Activated CD4-positive, alpha-beta T cell treated with anti-CD3 and anti-CD28 coated beads, Interleukin-2, amount 10 ng/mL, durations not matched to agents 7 days and 5 days (primary cell): Measurements from ENCODE around the gene GMEB2. TPM values are rescaled to one million over a fixed set of nuclear protein-coding genes. Genes with fewer than 3 reads are reported as not detected.

ENCODE experiments used
- CTCF ChIA-PET: fragments of 350-600 bp; sonication (Branson Sonifier 250); formaldehyde crosslinking; loops from one replicate; lab custom pipeline; 2021; ENCODE audit warnings: antibody characterized with exemption; lab: Charles Lee
- POLR2A ChIA-PET: fragments of 350-600 bp; sonication (Branson Sonifier 250); formaldehyde crosslinking; loops from one replicate; lab custom pipeline; 2021; ENCODE audit warnings: antibody characterized with exemption; lab: Charles Lee
- DNase-seq: peaks from one replicate; pipeline ENCODE4 v3.0.0-alpha.2; 2020
- H3K27ac Mint-ChIP-seq: one replicate; pipeline ENCODE4 v1.8.0; 2021; ENCODE audit warnings: mild to moderate bottlenecking, moderate library complexity, mixed read lengths
- H3K27me3 Mint-ChIP-seq: one replicate; pipeline ENCODE4 v1.8.0; 2021; ENCODE audit warnings: mixed read lengths
- H3K36me3 Mint-ChIP-seq: one replicate; pipeline ENCODE4 v1.8.0; 2021; ENCODE audit warnings: low read depth, mixed read lengths
- H3K4me1 Mint-ChIP-seq: one replicate; pipeline ENCODE4 v1.8.0; 2021; ENCODE audit warnings: mixed read lengths
- H3K4me3 Mint-ChIP-seq: one replicate; pipeline ENCODE4 v1.8.0; 2021; ENCODE audit warnings: mild to moderate bottlenecking, moderate library complexity, mixed read lengths
- H3K9me3 Mint-ChIP-seq: one replicate; pipeline ENCODE4 v1.8.0; 2021; ENCODE audit warnings: mixed read lengths
- total RNA-seq, 2 experiments: library from RNA; stranded (reverse); gene quantifications; one replicate each; pipeline ENCODE4 v1.2.3, GENCODE V29; 2021

GMEB2 gene
- total RNA-seq, 2 experiments from 2014 or later = 20.0 to 20.5 TPM

GRCh38 chr20:63544241-63544957 lies 82.5 kb downstream of the GMEB2 start:
- no peak overlapping the region for H3K4me3 Mint-ChIP-seq
- no peaks in the 10 kb centered on the region for H3K36me3 Mint-ChIP-seq

DNA sequence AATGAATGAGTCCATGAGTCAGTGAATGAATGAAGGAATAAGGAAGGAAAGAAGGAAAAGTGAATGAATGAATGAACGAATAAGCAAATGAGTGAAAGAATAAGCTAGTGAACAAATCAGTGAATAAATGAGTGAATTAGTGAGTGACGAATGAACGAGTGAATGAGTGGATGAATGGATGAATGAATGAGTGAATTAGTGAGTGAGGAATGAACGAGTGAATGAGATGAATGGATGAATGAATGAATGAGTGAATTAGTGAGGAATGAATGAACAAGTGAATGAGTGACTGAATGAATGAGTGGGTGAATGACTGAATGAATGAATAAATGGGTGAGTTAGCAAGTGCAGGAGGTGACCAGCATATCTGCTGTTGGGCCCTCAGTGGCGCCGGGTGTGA lies 83.2 kb downstream of the GMEB2 start:
- H3K4me1 Mint-ChIP-seq = no peaks in the 10 kb centered on the region
- CTCF ChIA-PET = interaction anchor here (1.4 to 1.6 kb wide), 2 partner anchors 11 to 13 kb away, joined by 3 read pairs; no protein-coding TSS in a partner anchor
- H3K27ac Mint-ChIP-seq = no peak overlapping the region
- H3K36me3 Mint-ChIP-seq = no peaks in the 10 kb centered on the region
- no peak for DNase-seq
- peaks cover 2% of the 10 kb centered on the region for H3K27me3 Mint-ChIP-seq
- POLR2A ChIA-PET = no interaction called here
- no peaks in the 10 kb centered on the region for H3K9me3 Mint-ChIP-seq
- H3K4me3 Mint-ChIP-seq = no peak overlapping the region

More at GRCh38 chr20:63544241-63544957, 82.5 kb downstream of the GMEB2 start:
- peaks cover 6% of the 10 kb centered on the region for H3K27me3 Mint-ChIP-seq
- H3K9me3 Mint-ChIP-seq = no peaks in the 10 kb centered on the region
- POLR2A ChIA-PET = no interaction called here
- no peak overlapping the region for H3K27ac Mint-ChIP-seq
- H3K4me1 Mint-ChIP-seq = no peaks in the 10 kb centered on the region
- DNase-seq = no peak
- CTCF ChIA-PET = interaction anchor here (1.0 to 1.6 kb wide), 2 partner anchors 13 to 429 kb away, joined by 3 read pairs; no protein-coding TSS in a partner anchor

- no peak overlapping the region for H3K27ac Mint-ChIP-seq
- peaks cover 1% of the 10 kb centered on the region for H3K4me1 Mint-ChIP-seq
- ChIA-PET CTCF (interaction anchor here (1.4 to 1.6 kb wide), 2 partner anchors 9 to 12 kb away, joined by 3 to 5 read pairs; no protein-coding TSS in a partner anchor), POLR2A (no interaction called here)
- no peaks in the 10 kb centered on the region for H3K27me3 Mint-ChIP-seq
- H3K36me3 Mint-ChIP-seq = no peaks in the 10 kb centered on the region
- no peak overlapping the region for H3K4me3 Mint-ChIP-seq
- DNase-seq = no peak
- no peaks in the 10 kb centered on the region for H3K9me3 Mint-ChIP-seq
These were observed 83.8 kb downstream of the GMEB2 start for GRCh38 chr20:63543131-63543530.

DNA sequence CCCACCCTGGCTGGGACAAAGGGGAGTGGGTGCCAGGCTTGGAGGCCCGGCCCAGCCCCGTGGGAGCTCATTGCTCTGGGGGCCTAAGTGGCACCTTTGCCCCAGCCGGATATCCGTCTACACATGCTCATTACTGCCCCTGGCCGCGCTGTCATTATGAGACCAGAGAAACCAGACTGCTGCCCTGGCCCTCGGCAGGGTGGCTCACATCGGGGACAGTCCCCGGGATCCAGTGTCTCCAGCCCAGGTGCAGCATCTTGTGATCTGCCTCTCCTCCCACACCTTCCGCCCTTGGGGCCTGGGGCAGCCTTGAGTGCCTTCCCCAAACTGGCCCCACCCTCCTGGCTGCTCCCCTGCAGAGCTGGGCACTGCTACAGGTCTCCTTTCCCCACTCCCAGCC lies 84.2 kb downstream of the GMEB2 start:
- DNase-seq = no peak

DNA sequence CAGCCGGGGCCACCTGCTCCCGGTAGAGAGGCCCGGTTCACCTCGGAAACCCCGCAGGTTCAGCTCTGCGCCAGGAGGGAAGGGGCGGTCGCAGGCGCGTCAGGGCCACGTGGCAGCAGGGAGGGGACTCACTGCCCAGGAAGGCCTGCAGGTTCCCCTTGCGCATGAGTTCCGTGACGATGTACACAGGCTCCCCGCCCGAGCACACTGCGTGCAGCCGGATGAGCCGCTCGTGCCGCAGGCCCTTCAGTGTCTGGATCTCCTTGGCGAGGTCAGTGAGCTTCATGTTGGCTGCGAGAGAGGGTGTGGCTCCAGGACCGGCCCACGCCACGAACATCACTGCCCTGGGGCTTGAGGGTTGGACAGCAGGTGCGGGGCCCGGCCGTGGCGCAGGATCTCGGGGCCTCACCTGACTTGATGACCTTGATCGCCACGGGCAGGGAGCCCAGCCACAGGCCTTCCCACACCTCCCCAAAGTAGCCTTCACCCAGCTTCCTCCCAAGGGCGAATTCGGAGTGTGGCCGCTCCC lies 84.8 kb downstream of the GMEB2 start:
- peaks cover 7% of the 10 kb centered on the region for H3K4me1 Mint-ChIP-seq
- no peaks in the 10 kb centered on the region for H3K36me3 Mint-ChIP-seq
- DNase-seq = no peak
- ChIA-PET POLR2A (no interaction called here), CTCF (interaction anchor here (0.7 to 1.6 kb wide), 3 partner anchors 10 to 362 kb away, joined by 3 to 5 read pairs (median 3); no protein-coding TSS in a partner anchor)
- no peaks in the 10 kb centered on the region for H3K27me3 Mint-ChIP-seq
- no peak overlapping the region for H3K27ac Mint-ChIP-seq
- no peak overlapping the region for H3K4me3 Mint-ChIP-seq
- H3K9me3 Mint-ChIP-seq = no peaks in the 10 kb centered on the region

More for the DNA sequence above, 84.2 kb downstream of the GMEB2 start:
- ChIA-PET CTCF (interaction anchor here (1.4 to 1.6 kb wide), 2 partner anchors 10 to 13 kb away, joined by 3 to 5 read pairs; no protein-coding TSS in a partner anchor), POLR2A (no interaction called here)
- H3K9me3 Mint-ChIP-seq = no peaks in the 10 kb centered on the region
- H3K4me3 Mint-ChIP-seq = no peak overlapping the region
- no peaks in the 10 kb centered on the region for H3K36me3 Mint-ChIP-seq
- no peak overlapping the region for H3K27ac Mint-ChIP-seq
- peaks cover 4% of the 10 kb centered on the region for H3K4me1 Mint-ChIP-seq
- H3K27me3 Mint-ChIP-seq = no peaks in the 10 kb centered on the region

DNA sequence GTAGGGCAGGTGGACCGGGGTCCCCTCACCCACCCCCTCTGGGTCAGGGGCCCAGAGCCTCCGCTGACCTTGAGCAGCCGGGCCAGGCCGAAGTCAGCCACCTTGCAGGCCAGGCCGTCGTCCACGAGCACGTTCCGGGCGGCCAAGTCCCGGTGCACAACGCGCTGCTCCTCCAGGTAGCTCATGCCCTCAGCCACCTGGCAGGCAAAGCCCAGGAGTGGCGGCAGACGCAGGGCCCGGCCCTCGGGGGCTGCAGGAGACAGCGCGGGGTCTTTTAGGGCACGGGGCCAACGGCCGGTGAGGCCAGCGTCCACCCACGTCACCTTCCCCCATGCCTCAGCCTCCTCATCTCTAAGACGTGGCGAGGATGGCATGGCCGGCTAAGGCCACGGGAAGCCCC lies 85.5 kb downstream of the GMEB2 start:
- Mint-ChIP-seq H3K27ac (no peak overlapping the region), H3K4me3 (no peak overlapping the region), H3K27me3 (no peaks in the 10 kb centered on the region), H3K36me3 (no peaks in the 10 kb centered on the region), H3K9me3 (no peaks in the 10 kb centered on the region), H3K4me1 (peaks cover 10% of the 10 kb centered on the region)
- DNase-seq = no peak
- CTCF ChIA-PET = interaction anchor here (1.5 kb wide), 1 partner anchor 70 kb away, joined by 3 read pairs; no protein-coding TSS in a partner anchor
- POLR2A ChIA-PET = no interaction called here

- Mint-ChIP-seq H3K36me3 (no peaks in the 10 kb centered on the region), H3K27ac (peak overlapping the region; percentile 31), H3K9me3 (no peaks in the 10 kb centered on the region), H3K4me3 (no peak overlapping the region), H3K4me1 (peaks cover 12% of the 10 kb centered on the region), H3K27me3 (no peaks in the 10 kb centered on the region)
- no peak for DNase-seq
- CTCF ChIA-PET = interaction anchor here (1.5 kb wide), 1 partner anchor 71 kb away, joined by 3 read pairs; no protein-coding TSS in a partner anchor
- POLR2A ChIA-PET = no interaction called here
These were observed 86.3 kb downstream of the GMEB2 start for GRCh38 chr20:63540417-63541186.

DNA sequence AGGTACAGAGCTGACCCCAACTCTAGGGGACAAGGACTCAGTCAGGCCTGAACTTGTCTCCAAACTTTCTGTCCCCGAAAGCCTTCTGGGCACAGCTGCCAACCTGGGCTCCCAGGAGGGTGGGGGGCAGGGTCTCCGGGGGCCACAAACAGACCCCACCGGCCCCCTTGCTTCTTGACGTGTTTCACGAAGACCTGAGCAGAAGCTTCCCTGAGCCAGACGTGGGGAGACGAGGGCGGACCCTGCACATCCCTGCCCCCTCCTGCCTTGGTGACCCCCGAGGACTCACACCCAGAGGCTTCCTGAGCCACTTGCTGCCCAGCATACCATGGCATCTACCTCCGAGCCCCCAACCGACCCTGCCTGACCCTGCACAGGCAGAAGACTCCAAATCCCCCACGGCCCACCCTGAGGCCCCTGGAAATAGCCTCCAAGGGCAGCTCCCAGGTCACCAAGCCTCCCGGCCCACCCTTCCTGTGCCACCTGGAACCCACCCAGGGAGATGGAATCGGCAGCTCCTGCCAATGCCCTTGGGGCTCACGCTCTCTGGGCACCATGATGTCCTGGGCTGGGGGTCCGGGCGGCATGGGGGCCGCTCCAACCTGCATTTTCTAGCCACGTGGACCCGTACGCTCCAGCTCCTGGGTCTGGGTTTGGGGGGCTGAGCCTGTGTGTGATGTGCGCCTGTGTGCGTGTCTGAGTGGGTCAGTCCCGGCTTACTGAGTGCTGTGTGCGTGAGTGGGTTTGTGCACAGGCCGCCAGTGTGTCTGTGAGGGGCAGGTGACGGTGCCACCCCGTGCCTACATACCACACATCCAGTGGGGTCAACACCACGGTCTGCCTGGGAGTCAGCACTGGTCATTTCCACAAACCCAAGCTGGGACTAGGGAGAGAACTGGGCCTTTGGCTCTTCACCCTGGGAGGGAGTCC lies 87.2 kb downstream of the GMEB2 start:
- Mint-ChIP-seq H3K36me3 (no peaks in the 10 kb centered on the region), H3K27me3 (no peaks in the 10 kb centered on the region), H3K27ac (peak overlapping the region; percentile 64), H3K4me3 (no peak overlapping the region), H3K4me1 (peaks cover 12% of the 10 kb centered on the region), H3K9me3 (no peaks in the 10 kb centered on the region)
- no peak for DNase-seq
- ChIA-PET POLR2A (no interaction called here), CTCF (interaction anchor here (0.7 to 4.2 kb wide), 7 partner anchors 12 to 440 kb away, joined by 3 to 41 read pairs (median 10); partner anchors contain the start of genes FNDC11, PRPF6 and SAMD10)

- CTCF ChIA-PET = interaction anchor here (0.5 to 4.2 kb wide), 13 partner anchors 7 to 583 kb away, joined by 3 to 41 read pairs (median 6); partner anchors contain the start of genes FNDC11, PRPF6 and SAMD10
- Mint-ChIP-seq H3K36me3 (no peaks in the 10 kb centered on the region), H3K27me3 (no peaks in the 10 kb centered on the region), H3K4me3 (no peak overlapping the region), H3K4me1 (peaks cover 12% of the 10 kb centered on the region), H3K27ac (peak overlapping the region; percentile 19), H3K9me3 (no peaks in the 10 kb centered on the region)
- no peak for DNase-seq
- POLR2A ChIA-PET = no interaction called here
These were observed 87.8 kb downstream of the GMEB2 start for GRCh38 chr20:63539092-63539430.

DNA sequence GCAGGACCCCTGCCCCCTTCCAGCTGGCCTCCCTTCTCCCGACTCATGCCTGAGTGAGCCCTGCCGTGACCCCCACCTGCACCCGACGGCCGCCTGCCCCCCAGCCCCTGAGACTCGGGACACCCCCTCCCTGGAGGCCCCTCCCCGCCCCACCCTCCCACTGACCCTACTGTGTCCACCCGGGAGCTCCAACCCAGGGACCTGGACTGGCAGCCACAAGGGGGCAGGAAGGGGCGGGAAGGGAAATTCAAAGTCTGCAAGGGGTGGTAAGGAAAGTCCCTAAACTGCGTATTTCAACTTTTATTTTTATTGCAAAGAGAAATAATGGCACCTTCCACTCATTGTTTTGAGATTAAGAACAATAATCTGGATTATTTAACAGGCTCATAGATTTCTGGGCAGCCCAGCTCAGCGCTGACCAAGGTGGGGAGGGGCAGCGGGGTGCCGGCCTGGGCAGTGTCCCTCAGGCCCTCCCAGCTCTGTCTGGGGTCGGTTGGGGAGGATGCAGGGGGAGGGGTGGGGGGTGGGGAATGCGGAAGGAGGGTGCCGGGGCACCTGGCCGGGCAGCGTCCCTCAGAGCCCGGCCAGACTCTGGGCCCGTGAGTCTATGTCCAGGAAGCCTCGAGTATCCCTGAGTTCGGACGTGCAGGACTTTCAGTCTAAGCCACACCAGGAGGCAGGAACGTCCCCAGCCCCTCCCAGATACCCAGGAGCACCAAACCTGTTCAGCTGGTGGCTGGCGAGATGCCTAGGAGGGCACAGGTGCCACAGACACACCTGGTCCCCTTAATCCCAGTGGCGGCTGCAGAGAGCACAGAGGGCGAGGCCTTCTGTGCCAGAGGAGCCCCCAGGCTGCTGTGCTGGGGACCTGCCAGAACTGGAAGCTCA lies 88.5 kb downstream of the GMEB2 start:
- H3K4me3 Mint-ChIP-seq = peak overlapping the region; percentile 70
- H3K27ac Mint-ChIP-seq = peak overlapping the region; percentile 90
- ChIA-PET CTCF (interaction anchor here (0.5 to 4.2 kb wide), 36 partner anchors 8 to 747 kb away, joined by 3 to 41 read pairs (median 6); partner anchors contain the start of genes ARFRP1, FNDC11, GMEB2 and HELZ2), POLR2A (no interaction called here)
- peaks cover 12% of the 10 kb centered on the region for H3K4me1 Mint-ChIP-seq
- H3K27me3 Mint-ChIP-seq = no peaks in the 10 kb centered on the region
- no peak for DNase-seq
- no peaks in the 10 kb centered on the region for H3K36me3 Mint-ChIP-seq
- H3K9me3 Mint-ChIP-seq = no peaks in the 10 kb centered on the region
